ENCODE data around the gene HEBP1.
A peak's percentile ranks its signal among the peaks of the same experiment; 100 is the strongest.
"Not testable (repeated sequence)": the region's sequence is repeated elsewhere in the genome, so short reads cannot be mapped to it uniquely, and the experiment has no call there.

HEBP1 gene, protein sequence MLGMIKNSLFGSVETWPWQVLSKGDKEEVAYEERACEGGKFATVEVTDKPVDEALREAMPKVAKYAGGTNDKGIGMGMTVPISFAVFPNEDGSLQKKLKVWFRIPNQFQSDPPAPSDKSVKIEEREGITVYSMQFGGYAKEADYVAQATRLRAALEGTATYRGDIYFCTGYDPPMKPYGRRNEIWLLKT

DNA sequence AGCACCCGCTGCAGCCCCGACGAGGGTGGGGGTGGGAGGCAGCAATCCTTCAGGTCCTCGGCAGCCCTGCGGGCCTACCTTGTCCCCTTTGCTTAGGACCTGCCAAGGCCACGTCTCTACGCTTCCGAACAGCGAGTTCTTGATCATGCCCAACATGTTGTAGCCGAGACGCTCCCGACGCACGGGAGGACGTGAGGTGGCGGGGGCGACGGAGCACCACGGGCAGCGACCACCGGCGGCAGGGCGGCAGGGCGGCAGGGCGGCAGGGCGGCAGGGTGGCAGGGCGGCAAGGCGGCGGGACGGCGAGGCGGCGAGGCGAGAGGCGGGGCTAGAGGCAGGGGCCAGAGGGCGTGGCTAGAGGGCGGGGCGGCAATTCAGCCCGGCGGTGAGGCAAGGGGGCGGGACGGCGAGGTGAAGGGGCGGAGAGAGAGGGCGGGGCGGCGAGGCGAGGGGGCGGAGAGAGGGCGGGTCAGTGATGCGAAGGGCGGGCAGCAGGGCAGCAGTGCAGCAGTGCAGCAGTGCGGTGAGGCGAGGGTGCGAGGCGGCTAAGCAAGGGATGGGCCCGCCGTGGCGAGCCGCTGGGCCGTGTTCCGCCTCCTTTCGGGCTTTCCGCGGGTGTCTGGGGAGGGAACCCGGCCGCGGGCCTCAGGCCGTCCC is at the start of gene HEBP1:
Gene HEBP1, minus strand, starts transcription at position 307 of the 657 bp plus-strand sequence. Its CDS starts 151 bp downstream, at position 156.
- peak; percentile 91 to 96 for DNase-seq

DNA sequence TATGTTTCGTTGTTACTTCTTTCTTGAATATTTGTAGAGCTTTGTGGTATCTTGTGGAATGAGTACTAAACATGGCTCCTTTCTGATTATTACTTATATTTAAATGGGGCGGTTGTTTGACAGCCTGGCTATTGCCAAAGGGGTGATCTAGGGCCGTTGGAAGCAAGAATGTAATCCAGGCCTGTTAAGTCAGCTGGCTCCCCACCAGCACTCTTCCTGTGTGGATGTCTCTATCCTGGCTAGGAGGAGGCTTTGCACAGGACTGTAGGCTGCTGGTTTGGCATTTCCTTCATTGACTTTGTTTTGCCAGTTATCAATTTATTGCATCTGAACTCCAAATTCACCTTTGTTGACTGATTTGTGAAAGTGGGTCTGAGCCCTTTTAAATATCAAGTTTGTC is 49.8 kb upstream of the HEBP1 start:
- DNase-seq: no peak

DNA sequence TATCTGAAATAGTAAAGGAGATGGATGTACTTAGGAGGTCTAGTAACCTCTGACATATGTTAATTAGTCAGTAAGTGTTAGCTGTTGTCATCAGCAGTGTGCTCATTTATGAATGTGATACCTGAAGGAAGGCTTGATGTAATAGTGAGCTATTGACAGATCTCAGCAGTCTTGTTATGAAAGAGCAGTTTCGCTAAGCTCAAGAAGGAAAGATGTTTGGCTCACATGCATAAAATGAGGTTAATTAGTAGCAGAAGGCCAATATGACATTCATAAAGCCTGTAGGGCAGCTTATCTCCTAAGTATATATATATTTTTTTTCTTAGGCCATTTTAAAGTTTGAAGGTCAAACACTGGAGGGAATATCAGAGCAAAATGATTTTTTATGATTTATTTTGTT is 46.9 kb upstream of the HEBP1 start:
- no peak for DNase-seq

DNA sequence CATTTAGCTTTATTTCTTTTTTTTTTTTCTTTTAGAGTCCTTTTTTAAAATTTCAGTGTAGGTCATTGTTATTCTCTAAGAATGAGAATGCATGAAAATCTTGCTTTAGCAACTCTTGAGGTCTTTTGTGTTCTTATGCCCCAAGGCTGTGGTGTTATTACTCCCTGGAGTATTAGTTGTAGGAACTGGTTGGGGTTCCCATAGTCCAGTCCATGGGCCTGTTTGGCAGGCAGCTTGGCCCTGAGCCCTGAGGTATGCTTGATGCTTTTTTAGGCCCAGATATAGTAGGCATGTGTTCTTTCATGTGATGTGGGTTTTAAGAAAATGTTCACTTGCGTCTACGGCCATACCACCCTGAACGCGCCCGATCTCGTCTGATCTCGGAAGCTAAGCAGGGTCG is 45.8 kb upstream of the HEBP1 start:
- DNase-seq: no peak

DNA sequence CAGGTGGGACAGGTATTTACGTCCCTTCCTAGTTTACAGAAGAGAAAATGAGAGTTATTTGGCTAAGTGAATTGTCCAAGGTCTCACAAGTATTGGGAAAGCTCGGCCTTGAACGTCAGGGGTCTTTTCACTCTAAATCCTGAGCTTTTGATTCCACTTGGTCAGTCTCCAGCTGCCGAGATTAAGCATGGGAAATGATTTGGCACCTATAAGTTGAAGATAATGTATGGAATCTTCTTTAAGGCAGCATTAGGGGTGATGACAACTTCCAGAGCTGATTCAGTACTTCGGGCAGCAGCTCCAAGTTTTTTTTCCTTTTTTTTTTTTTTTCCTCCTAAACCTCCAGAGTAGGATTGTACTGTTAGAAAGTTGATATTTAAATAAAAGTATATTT is 44.8 kb upstream of the HEBP1 start:
- no peak for DNase-seq

DNA sequence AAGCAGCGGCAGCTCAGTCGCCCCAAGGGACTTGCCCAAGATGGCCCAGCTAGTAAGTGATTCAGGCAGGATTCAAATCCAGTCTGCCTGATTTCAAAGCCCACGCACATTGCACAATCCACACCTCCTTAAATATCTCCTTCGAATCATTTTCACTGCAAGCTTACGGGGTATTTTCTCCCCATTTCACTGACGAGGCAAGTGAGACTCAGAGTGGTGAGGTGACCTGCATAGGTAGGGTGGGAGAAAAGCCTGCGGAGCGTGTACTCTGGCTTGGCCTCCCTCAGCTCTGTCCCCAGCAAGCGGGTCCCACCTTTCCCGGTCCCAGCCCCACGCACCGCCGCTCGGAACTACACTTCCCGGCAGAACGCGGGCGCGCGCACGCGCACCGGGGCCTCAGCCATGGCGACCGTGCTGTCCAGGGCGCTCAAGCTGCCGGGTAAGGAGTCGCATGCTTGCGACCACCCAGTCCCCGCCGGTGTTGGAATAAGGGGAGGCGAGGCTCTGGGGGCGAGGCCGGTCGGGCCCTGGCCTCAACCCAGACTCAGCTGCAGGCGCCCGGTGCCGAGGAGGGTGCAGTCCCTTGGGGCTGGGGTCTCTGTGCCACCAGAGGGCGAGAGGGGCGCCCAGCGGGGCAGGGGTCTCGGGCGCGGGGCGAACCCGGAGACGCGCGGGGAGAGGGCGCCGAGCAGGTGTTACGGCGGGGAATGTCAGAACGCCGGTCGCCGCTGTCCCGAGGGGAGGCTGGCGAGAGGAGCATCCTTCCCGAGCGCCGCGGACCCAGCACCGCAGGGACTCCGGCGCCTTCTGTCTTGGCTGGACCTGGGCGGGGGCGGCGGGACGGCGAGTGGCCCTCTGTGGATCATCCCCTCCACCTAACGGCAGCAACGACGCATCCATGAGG is 44.2 kb upstream of the HEBP1 start, which contains the start of gene FAM234B:
Gene FAM234B, plus strand, starts transcription at position 380 of the 904 bp plus-strand sequence. Its CDS starts 23 bp downstream, at position 403.
- DNase-seq: peak; percentile 73 to 77

DNA sequence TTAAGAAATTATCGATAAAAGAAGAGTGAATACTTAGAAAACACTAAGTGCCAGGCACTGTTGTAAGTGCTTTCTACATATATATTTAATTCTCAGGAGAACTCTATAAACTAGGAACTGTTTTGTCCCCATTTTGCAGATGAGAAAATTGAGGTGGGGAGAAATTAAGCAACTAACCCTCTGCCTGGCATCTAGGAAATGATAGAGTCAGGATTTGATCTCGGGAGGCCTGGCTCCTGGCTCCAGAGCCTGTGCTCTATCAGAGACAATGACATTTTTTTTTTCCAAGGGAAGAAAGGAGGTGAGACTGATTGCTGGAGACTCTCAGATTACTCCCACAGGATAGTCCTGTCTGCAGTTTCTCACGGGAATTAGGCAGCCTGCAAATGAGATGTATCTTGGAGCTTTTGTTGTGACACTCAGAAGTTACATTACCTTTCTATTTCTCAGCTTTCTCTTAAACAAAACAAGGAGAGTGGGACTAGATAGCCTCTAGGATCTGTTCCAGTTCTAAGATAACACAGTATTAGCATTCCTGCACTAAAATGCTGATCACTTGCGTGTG is 42.7 kb upstream of the HEBP1 start:
- DNase-seq: no peak

DNA sequence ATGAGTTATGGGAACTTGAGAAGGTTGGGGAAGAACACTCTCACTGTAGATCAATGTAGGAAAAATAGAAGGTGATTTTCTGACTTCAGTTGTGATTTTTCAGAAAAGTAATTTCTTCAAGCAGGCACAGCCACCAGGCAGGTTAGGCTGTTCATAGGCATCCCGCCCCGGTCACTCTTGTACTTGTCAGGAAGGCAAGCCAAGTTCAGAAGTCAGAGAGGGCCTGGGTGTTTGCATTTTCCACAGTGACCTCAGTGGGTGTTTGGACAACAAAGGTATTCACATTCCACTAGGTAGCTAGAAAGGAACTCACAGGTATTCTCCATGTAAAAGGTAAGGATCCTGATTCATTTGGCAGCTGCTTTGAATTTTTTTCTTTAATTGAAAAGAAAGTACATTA is 41.2 kb upstream of the HEBP1 start:
- no peak for DNase-seq

DNA sequence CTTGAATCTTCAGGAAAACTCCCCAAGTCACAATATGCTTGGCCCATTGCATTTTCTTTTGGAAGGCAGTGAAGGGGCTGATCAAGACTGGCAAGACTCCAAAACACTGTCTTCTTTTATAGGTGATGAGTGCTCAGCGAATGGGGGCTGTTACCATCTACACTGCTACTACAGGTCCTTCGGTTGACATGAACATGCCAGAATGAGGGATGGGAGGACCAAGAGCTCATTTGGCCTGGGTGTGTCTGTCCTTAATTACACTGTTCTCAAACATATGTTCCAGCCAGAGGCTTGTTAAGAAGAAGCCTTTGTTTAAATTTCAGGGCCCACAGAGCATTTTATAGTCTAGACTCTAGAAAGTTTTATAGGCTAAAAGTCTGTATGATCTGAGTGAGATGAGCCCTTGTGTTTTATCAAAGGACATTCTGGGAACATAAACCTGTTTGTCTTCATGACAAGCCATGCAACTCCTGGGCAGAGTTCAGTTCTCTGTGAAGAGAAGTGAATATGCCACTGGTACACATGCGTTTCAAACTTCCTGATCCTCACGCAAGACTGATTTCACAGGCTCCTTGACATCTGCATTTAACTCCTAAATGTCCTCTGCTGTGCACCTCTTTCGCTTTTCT is 39.4 kb upstream of the HEBP1 start:
- DNase-seq: no peak

DNA sequence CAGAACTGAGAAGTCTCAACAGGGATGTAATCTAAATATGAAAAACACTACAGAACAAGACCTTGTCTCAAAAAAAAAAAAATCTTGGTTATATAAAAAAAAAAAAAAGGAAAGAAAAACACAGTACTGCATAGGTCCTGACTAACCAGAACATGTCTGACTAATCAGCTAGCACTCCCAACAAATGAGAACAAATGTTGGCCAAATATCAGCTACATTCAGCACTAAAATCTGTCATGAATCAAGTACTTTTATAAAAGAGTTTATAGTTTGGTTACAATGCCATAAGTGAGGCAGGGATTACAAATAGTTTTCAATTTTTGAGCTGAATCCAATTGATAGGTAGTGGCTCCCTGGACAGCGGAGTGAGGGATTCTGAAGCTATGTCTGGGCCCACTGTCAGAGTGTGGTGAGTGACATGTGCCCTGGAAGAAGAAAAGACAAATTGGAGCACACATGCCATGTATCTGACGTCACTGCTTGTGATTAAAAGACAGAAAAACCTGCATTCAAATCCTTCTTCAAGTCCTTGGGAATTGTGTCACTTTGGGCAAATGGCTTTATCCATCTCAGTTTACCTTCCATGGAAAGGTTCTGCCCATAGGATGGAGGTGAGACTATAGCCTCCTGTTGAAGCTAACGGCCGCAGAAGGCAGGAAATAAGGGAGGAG is 38.6 kb upstream of the HEBP1 start:
- DNase-seq: no peak

DNA sequence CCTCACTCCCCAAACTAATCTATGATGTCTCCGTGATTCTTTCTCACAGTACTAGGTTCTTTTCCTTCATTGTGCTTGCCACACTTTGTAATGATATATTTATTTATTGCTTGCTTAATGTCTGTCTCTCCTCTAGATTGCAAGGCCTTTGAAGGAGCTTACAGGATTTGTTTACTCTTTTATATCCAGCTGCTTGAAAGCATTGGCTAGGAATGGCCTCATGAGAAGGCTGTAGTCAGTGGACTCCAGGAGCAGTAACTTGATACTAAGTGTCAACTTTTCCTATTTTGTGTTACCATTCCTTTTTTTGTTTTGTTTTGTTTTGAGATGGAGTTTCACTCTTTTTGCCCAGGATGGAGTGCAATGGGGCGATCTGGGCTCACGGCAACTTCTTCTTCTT is 36.8 kb upstream of the HEBP1 start:
- no peak for DNase-seq

DNA sequence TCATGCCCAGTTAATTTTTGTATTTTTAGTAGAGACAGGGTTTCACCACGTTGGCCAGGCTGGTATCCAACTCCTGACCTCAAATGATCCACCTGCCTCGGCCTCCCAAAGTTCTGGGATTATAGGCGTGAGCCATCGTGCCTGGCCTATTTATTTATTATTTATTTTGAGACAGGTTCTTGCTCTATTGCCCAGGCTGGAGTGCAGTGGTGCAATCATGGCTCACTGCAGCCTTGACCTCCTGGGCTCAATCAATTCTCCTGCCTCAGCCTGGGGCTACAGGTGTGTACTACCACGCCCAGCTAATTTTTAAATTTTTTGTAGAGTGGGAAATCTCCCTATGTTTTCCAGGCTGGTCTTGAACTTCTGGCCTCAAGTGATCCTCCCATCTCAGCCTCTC is 35.3 kb upstream of the HEBP1 start:
- not testable (repeated sequence) for DNase-seq

DNA sequence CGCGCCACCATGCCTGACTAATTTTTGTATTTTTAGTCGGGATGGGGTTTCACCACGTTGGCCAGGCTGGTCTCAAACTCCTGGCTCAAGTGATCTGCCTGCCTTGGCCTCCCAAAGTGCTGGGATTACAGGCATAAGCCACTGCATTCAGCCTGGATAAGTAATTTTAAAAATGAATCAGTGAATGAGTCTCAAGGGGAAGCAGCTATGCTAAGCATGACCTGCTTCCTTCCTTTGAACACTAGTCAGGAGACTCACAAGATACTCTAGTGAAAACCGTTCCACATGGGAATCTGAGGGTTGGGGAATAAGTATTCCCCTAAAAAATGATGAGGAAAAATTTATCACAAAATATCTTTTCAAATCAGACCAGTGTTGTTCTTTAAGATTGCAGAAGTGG is 33.4 kb upstream of the HEBP1 start:
- DNase-seq: no peak

DNA sequence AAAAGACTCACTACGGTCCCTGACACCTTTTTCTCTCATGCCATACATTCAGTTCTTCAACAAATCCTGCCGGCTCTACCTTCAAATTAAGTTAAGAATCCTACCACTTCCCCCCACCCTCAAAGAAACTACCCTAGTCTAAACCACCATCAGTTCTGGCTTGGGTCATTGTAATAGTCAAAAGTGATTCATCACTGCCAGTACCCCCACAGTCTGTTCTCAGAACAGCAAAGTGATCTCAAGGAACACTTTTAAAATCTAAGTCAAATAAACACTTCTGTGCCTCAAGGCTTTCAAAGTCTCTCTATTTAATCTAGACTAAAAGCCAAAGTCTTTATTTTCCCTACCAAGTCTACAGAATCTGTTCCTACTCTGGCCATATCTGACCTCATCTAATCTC is 32.1 kb upstream of the HEBP1 start:
- no peak for DNase-seq

DNA sequence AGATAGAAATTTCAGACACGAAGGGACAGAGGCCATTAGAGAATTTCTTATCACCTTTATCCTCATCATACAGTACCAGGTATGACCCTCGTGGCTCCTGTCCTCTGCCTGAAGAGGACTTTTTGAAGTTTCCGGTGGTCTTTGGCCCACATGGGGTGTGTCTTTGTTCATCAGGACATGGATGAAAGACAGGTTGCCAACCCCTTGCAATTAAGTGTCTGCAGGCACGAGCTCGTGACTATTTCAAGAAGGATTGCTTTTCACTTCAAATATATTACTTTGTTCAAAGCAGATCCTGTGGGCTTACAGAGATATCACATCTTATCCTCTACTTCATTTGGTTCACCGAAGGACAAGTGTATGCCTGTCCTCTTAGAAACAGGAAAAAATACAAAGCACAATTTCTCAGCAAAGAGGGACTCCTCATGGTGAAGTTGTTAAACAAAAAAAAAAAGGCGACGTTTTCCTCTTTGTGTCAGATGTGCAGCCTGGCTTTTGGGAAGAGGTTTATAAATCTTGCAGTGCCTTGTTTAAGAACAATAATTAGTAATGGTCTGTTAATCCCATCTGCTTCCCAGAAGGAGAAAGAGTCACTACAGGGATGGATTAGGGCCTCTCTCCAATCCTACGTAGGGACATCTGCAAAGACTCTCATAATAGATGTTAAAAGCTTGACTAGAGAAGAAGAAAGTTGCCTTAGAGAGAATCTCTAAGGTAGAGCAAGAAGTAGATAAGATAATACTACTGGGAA is 30.7 kb upstream of the HEBP1 start:
- no peak for DNase-seq

DNA sequence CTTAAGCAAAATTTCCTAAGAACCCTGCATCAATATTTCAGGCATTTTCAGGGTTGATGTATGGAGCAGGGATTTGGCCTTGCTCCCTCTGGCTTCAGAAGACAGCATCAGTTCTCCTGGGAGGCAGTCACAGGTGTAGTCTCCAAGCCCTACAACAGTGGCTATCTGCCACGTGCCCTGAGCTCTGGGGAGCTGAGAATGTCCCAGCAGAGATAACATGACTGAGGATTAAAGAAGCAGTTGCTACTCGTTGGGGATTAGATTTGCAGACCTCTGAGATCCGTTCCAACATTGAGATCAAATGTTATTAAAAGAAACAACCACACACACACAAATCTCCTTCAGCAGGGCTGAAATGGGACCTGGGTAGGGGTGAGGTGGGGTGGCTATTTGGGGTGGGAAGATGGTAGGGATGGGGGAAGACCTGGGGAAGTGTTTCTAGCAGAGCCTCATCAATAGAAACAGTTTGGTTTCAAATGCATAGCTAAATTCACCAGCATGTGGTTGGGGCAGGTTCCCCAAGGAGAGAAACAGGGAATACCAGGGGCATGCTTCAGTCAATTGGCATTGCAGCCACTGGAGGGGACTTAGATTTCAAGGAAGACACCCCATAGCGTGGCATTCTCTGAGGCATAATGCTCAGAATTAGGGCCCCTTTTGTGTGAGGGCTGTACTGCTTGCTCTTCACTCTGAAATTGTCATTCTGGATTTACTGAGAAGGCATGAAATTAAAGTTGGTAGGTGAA is 28.9 kb upstream of the HEBP1 start:
- DNase-seq: no peak

DNA sequence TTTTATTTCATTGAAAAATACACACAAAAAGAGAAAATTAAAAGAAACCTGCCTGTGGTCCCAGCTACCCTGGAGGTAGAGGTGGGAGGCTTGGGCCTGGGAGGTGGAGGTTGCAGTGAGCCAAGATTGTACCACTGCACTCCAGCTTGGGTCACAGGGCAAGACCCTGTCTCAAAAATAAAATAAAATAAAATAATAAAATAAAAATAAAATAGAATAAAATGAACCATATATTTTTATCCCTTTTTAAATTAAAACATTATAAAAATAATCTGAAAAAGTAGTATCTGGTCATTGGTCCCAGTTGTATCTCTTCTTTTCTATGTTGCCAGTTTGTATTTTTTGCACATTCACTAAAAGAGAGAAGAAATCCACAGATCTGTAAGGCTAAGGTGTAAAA is 27.4 kb upstream of the HEBP1 start:
- DNase-seq: no peak

DNA sequence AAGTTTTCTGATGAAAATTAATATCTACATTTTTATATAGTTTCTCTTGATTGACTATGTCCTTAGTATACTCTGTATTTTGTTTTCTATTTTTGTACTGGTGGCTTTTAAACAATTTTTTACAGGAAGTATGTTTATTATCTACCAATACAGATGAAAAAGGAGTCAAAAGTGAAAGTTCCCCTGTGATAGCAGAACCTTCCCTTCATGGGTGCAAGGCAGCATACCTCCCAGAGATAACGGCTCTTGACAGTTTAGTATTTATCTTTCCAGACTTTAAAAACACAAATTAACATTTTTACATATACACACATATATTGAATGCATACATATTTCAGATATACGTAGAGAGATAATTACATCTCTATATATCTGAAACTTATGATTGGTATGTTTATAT is 27.0 kb upstream of the HEBP1 start:
- no peak for DNase-seq

DNA sequence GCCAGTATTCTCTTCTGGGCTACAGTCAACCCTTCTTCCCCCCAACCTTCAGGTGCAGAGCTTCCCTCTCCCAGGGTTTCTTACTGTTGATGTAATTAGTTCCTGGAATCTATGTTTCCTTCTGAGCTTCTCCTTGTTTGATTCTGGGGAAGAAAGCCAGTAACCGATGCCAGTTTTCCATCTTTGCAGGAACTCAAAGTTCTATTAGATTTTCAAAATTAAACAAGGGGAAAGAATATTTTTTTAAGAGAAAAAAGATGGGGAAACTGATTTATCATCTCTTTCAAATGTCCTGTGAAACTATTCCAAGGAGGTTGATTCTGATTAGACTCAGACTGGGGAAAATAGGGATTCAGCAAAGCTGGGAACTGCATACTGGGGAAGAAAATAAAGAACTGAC is 26.2 kb upstream of the HEBP1 start:
- DNase-seq: no peak

DNA sequence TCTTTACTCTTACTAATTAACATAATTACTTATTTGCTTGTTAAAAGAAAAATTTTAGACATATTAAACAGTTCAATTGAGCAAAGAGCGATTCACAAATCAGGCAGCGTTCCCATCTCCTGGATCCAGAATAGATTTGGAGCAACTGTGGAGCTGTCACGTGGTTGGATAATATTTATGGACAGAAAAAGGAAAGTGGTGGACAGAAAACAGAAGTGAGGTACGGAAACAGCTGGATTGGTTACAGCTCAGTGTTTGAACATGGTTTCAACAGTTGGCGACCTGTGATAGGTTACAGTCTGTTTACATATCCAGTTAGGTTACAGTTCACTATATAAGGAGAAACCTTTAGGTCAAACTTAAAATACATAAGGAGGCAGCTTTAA is 24.5 kb upstream of the HEBP1 start:
- DNase-seq: no peak
